B cell (primary cell): ENCODE measurements around the gene C6orf136. TPM values are rescaled to one million over a fixed set of nuclear protein-coding genes. Genes with fewer than 3 reads are reported as not detected.

Experiments used
- ATAC-seq: fragments of 200-7000 bp; cut with Tn5 transposase; one replicate; pipeline ENCODE4 v1.10.0; 2021; ENCODE audit warnings: low read depth, mild to moderate bottlenecking, moderate number of reproducible peaks, moderate library complexity
- CTCF ChIA-PET: fragments of 350-600 bp; sonication (Branson Sonifier 250); formaldehyde crosslinking; loops from one replicate; lab custom pipeline; 2021; ENCODE audit warnings: antibody characterized with exemption, inconsistent platforms; lab: Charles Lee
- POLR2A ChIA-PET: fragments of 350-600 bp; sonication (Branson Sonifier 250); formaldehyde crosslinking; loops from one replicate; lab custom pipeline; 2021; ENCODE audit warnings: antibody characterized with exemption; lab: Charles Lee
- DNase-seq: peaks from one replicate; pipeline ENCODE4 v3.0.0; 2013
- H2AFZ ChIP-seq: 2 replicates; pipeline ENCODE4 v1.6.1; 2012; ENCODE audit warnings: mild to moderate bottlenecking, low read depth, low read length; ENCODE audit not compliant: insufficient read depth, poor library complexity, severe bottlenecking
- H3K27ac ChIP-seq, 2 donors: 1 replicate in 1 of 2; 2 replicates in 1 of 2; pipeline ENCODE4 v1.5.1; 2012 to 2013; ENCODE audit warnings: low read length in 2 of 2, mild to moderate bottlenecking in 2 of 2, moderate library complexity in 1 of 2
- H3K27me3 ChIP-seq, 4 experiments: fragments of 200-600 bp in 1 of 4; sonication (generic) in 1 of 4; replicated peaks in 1 of 4; 1 replicate in 2 of 4; 2 replicates in 2 of 4; pipeline versions ENCODE4 v1.6.1 to v1.7.0; 2013 to 2016; ENCODE audit warnings: low read length in 3 of 4, mild to moderate bottlenecking in 2 of 4, mixed read lengths in 1 of 4, moderate library complexity in 1 of 4; ENCODE audit not compliant: insufficient read depth in 4 of 4, control insufficient read depth in 3 of 4; ENCODE audit errors: control extremely low read depth in 1 of 4
- H3K36me3 ChIP-seq, 2 experiments: replicated peaks in 1 of 2; 1 replicate in 1 of 2; 2 replicates in 1 of 2; pipeline versions ENCODE4 v1.6.1 to v1.7.1; 2013; ENCODE audit warnings: low read length in 1 of 2; ENCODE audit not compliant: insufficient read depth in 2 of 2, control insufficient read depth in 1 of 2; ENCODE audit errors: control extremely low read depth in 1 of 2, extremely low read depth in 1 of 2
- H3K4me1 ChIP-seq, 2 donors: fragments of 200-600 bp in 1 of 2; sonication (generic) in 1 of 2; 1 replicate in 1 of 2; 2 replicates in 1 of 2; pipeline versions ENCODE4 v1.5.1 to v1.6.1; 2013 to 2017; ENCODE audit warnings: low read length in 2 of 2; ENCODE audit not compliant: control insufficient read depth in 2 of 2, insufficient read depth in 2 of 2
- H3K4me2 ChIP-seq: replicated peaks from 2 replicates; pipeline ENCODE3; 2012; ENCODE audit warnings: mild to moderate bottlenecking, low read depth, low read length; ENCODE audit not compliant: poor library complexity, severe bottlenecking
- H3K4me3 ChIP-seq, 5 experiments: fragments of 200-600 bp in 1 of 5; sonication (generic) in 1 of 5; 1 replicate in 3 of 5; 2 replicates in 2 of 5; pipeline versions ENCODE4 v1.5.1 to v1.7.0; 2011 to 2016; ENCODE audit warnings: low read length in 4 of 5, mild to moderate bottlenecking in 4 of 5, low read depth in 2 of 5, control low read depth in 1 of 5, moderate library complexity in 1 of 5; ENCODE audit not compliant: insufficient read depth in 1 of 5; ENCODE audit errors: control extremely low read depth in 1 of 5, extremely low read depth in 1 of 5
- H3K79me2 ChIP-seq: fragments of 200-600 bp; sonication (generic); one replicate; pipeline ENCODE4 v1.6.0; 2016; ENCODE audit warnings: low read length; ENCODE audit not compliant: control insufficient read depth, insufficient read depth
- H3K9ac ChIP-seq: fragments of 200-600 bp; sonication (generic); 2 replicates; pipeline ENCODE4 v1.6.1; 2017; ENCODE audit warnings: mild to moderate bottlenecking, low read length, moderate library complexity
- H3K9me3 ChIP-seq, 3 donors: one replicate each; pipeline versions ENCODE4 v1.6.1 to v1.7.1; 2013; ENCODE audit warnings: low read length in 2 of 3; ENCODE audit not compliant: control insufficient read depth in 2 of 3, insufficient read depth in 1 of 3; ENCODE audit errors: control extremely low read depth in 1 of 3
- H4K20me1 ChIP-seq: 2 replicates; pipeline ENCODE4 v1.6.0; 2012; ENCODE audit warnings: mild to moderate bottlenecking, low read length; ENCODE audit not compliant: insufficient read depth, control insufficient read depth, poor library complexity, severe bottlenecking
- H3K27ac Mint-ChIP-seq: one replicate; pipeline ENCODE4 v1.8.0; 2021; ENCODE audit warnings: mixed read lengths
- H3K27me3 Mint-ChIP-seq: one replicate; pipeline ENCODE4 v1.8.0; 2021; ENCODE audit warnings: mixed read lengths
- H3K4me1 Mint-ChIP-seq: one replicate; pipeline ENCODE4 v1.8.0; 2021; ENCODE audit warnings: mixed read lengths
- H3K4me3 Mint-ChIP-seq: one replicate; pipeline ENCODE4 v1.8.0; 2021; ENCODE audit warnings: mixed read lengths
- H3K9me3 Mint-ChIP-seq: one replicate; pipeline ENCODE4 v1.8.0; 2022; ENCODE audit warnings: mixed read lengths; ENCODE audit not compliant: insufficient read depth
- EZH2 ChIP-seq: IDR thresholded peaks from 2 replicates; pipeline ENCODE4 v1.6.1; 2012; ENCODE audit warnings: borderline replicate concordance, low read depth, mild to moderate bottlenecking, moderate library complexity, low read length; ENCODE audit not compliant: insufficient read depth, poor library complexity, severe bottlenecking
- WGBS: methylation state at CpG from one replicate; pipeline ENCODE4 v1.1.5; 2013; ENCODE audit warnings: missing lambda C conversion rate; ENCODE audit not compliant: insufficient coverage; 5-methylcytosine and 5-hydroxymethylcytosine counted together
- intact Hi-C: fragments of 100-400 bp; cut with micrococcal nuclease; formaldehyde crosslinking; loops from one replicate; pipeline ENCODE4 v1.10.0; 2022
- polyA plus RNA-seq: library from polyadenylated mRNA; depleted of rRNA; stranded (reverse); fragments of >200 nt; gene quantifications from 2 replicates; pipeline ENCODE4 v1.2.3, GENCODE V29; 2012
- total RNA-seq, 2 donors: library from RNA; stranded (reverse); fragments of 120-200 nt in 1 of 2; gene quantifications; 1 replicate in 1 of 2; 2 replicates in 1 of 2; pipeline versions ENCODE4 v1.2.3 to v1.2.4, GENCODE V29; 2013 to 2022
- TF ChIP-seq, protein P1 (sequence below): fragments of 200-600 bp; IDR thresholded peaks from one replicate; pipeline ENCODE4 v1.8.0; 2022; ENCODE audit warnings: antibody characterized with exemption, mild to moderate bottlenecking

Gene C6orf136
- total and polyA plus RNA-seq, 2 donors (not counting 1 experiment from before 2014, with no cell fraction given): 36.6 to 37.2 TPM

DNA sequence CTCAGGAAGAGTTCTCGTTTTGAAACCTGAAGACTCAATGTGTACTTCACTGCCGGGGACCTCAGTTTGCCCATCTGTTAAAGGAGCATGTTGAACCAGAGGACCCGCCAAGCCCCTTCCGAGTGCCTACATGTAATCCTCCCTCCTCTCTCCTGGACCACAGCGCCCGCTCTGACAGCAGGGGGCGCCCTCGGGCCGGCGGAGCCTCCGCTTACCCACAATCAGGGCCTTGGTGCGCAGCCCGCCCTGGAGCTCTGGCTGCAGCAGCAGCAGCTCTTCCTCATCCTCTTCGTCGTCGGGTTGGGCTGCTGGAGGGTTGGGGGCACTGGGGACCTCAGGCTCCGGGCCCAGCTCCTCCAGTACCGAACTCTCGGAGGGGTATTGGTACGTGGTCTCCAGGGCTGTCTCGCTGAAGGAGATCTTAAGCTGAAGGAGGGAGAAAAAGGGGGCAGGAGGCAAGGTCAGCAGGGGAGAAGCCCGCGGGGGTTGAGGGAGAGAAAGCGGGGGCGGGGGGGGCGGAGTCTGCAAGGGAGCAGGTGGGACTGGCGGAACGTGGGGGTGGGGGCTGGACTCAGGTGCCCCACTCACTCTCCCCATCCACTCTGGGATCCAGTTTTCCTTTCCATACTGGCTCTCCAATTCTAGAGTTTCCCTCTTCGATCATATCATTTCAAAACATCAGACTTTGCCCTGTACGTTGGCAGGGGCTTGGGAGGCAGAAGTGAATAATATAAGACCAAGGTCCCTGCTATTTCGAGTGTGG is 32.2 kb downstream of the C6orf136 start:
- peaks cover 78% of the 10 kb centered on the region for H4K20me1 ChIP-seq
- no peaks in the 10 kb centered on the region for H3K9me3 ChIP-seq
- Mint-ChIP-seq H3K27ac (peak overlapping the region; percentile 99), H3K27me3 (no peaks in the 10 kb centered on the region), H3K4me1 (peaks cover 51% of the 10 kb centered on the region), H3K9me3 (no peaks in the 10 kb centered on the region), H3K4me3 (peak overlapping the region; percentile 65)
- H3K4me3 ChIP-seq: peak overlapping the region in 4 of 5 experiments; percentile 31 to 100 (median 37)
- 5% methylated on average over 24 of the region's 31 CpGs for WGBS
- peak overlapping the region in 1 of 2 donors; percentile 97 for H3K27ac ChIP-seq
- H3K27me3 ChIP-seq: no peaks in the 10 kb centered on the region
- ATAC-seq (peak; percentile 29), DNase-seq (peak; percentile 92)
- peaks cover 38 to 39% of the 10 kb centered on the region in 2 donors for H3K4me1 ChIP-seq
- ChIA-PET POLR2A (interaction anchor here (0.6 to 8.7 kb wide), 10 partner anchors 9 to 890 kb away, joined by 3 to 216 read pairs (median 12); partner anchors contain the start of genes MDC1, MRPS18B, PPP1R10 and TUBB), CTCF (interaction anchor here (0.6 to 19.8 kb wide), 40 partner anchors 9 to 1028 kb away, joined by 3 to 963 read pairs (median 5); partner anchors contain the start of genes ATAT1, FLOT1, IER3 and MDC1)
- no peak for TF ChIP-seq EZH2
- TF ChIP-seq, protein P1, sequence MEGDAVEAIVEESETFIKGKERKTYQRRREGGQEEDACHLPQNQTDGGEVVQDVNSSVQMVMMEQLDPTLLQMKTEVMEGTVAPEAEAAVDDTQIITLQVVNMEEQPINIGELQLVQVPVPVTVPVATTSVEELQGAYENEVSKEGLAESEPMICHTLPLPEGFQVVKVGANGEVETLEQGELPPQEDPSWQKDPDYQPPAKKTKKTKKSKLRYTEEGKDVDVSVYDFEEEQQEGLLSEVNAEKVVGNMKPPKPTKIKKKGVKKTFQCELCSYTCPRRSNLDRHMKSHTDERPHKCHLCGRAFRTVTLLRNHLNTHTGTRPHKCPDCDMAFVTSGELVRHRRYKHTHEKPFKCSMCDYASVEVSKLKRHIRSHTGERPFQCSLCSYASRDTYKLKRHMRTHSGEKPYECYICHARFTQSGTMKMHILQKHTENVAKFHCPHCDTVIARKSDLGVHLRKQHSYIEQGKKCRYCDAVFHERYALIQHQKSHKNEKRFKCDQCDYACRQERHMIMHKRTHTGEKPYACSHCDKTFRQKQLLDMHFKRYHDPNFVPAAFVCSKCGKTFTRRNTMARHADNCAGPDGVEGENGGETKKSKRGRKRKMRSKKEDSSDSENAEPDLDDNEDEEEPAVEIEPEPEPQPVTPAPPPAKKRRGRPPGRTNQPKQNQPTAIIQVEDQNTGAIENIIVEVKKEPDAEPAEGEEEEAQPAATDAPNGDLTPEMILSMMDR: peak; percentile 94
- peaks cover 4 to 56% of the 10 kb centered on the region in 2 experiments for H3K36me3 ChIP-seq
- peak overlapping the region; percentile 59 for H3K9ac ChIP-seq
- intact Hi-C loops: loop anchor here (1.0 to 5.0 kb wide), 3 partner anchors 9 to 198 kb away; no protein-coding TSS in a partner anchor
- H3K79me2 ChIP-seq: peaks cover 74% of the 10 kb centered on the region
- H2AFZ ChIP-seq: peak overlapping the region; percentile 14
- H3K4me2 ChIP-seq: peak overlapping the region; percentile 100
